Measurements from ENCODE around the gene IGF1R.

- TF ChIP-seq POLR2AphosphoS5 (IDR thresholded peaks at IDR 0.05; ENCODE audit: insufficient read depth, low read depth, low read length): no peak
- TF ChIP-seq CTCF (IDR thresholded peaks at IDR 0.05; ENCODE audit: extremely low read depth in 1 of 2, insufficient read depth in 1 of 2, low read depth in 1 of 2, low read length in 2 of 2): no peak
These were observed 315.1 kb downstream of the IGF1R start for GRCh38 chr15:98963444-98963843.
